HFF-Myc (cell line): ENCODE data around the gene MFNG.

Experiments used
- DNase-seq: peaks from one replicate; pipeline ENCODE4 v3.0.0-alpha.2; 2011; ENCODE audit warnings: low read depth; ENCODE audit errors: extremely low read depth
- H3K4me3 ChIP-seq: replicated peaks from 2 replicates; pipeline ENCODE4 v1.5.1; 2011; ENCODE audit warnings: low read depth, mild to moderate bottlenecking, control low read depth, low read length
- CTCF ChIP-seq: IDR thresholded peaks from 2 replicates; pipeline ENCODE4 v1.5.1; 2012; ENCODE audit warnings: mild to moderate bottlenecking, low read depth, low read length, control low read depth; ENCODE audit errors: missing control alignments

MFNG gene

GRCh38 chr22:37493979-37494378 lies 7.8 kb upstream of the MFNG start:
- no peak overlapping the region for H3K4me3 ChIP-seq
- no peak for DNase-seq
- TF ChIP-seq CTCF: no peak

DNA sequence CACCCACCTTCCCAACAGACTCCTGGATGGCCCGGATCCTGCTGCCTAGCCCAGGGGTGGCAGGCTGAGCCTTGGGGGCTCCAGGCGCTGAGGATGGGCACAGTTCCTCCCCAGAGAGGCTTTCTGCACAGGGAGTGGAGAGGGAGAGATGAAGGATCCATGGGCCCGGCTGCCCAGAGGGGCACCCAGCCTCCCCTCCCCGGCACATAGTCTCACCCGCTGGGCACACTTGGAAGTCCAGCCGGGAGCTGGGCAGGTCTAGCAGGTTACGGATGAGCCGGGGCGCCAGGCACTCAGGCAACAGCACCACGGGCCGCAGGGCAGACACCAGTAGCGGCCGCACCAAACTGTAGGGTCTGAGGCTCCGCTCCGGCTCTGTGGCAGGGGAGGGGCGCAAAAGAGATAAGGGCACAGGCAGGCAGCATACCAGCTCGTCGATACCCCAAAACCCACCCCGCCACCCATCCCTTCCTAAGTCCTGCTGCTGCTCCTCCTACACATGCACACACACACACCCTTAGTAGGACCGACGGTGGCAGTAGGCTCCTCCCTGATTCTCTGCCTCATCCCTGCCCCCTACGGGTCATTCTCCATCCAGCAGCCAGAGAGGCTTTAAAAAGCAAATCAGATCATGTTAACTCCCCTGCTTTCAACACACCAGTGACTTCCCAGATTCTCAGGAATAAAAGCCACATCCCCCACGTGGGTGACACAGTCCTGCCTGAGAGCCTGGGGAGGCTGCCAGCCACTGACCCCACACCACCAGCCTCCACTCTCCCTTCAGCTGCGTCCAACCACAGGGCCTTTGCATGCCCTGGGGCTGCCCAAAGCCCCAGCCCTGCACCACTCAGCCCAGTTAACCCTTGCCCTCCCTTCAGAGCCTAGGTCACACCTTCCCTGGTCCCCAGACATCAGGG lies 6.5 kb upstream of the MFNG start:
- H3K4me3 ChIP-seq: no peak overlapping the region
- peak; percentile 67 for TF ChIP-seq CTCF
- no peak for DNase-seq

GRCh38 chr22:37491559-37492427 lies 5.6 kb upstream of the MFNG start:
- H3K4me3 ChIP-seq: no peak overlapping the region
- DNase-seq: no peak
- no peak for TF ChIP-seq CTCF

GRCh38 chr22:37491106-37491505 lies 4.9 kb upstream of the MFNG start:
- DNase-seq: no peak
- no peak for TF ChIP-seq CTCF
- no peak overlapping the region for H3K4me3 ChIP-seq

DNA sequence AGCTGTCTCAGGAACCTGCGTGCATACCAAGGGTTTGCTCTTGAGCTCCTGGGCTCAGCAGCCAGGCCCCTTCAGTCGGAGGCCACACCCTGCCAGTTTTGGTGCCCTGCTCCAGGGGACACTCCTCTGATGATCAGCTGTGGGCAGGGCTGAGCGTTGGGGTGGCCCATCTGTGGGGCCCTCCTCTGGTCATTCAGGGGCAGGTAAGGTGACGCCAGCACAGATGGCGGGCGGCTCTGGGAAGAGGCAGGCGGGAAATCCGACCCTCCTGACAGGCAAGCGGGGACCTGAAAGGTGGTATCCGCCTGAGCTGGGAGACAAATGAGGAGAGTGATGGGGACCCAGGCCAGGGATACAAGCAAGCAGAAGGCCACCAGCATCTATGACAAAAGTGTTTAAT lies 3.8 kb upstream of the MFNG start:
- DNase-seq: no peak
- no peak for TF ChIP-seq CTCF
- no peak overlapping the region for H3K4me3 ChIP-seq

DNA sequence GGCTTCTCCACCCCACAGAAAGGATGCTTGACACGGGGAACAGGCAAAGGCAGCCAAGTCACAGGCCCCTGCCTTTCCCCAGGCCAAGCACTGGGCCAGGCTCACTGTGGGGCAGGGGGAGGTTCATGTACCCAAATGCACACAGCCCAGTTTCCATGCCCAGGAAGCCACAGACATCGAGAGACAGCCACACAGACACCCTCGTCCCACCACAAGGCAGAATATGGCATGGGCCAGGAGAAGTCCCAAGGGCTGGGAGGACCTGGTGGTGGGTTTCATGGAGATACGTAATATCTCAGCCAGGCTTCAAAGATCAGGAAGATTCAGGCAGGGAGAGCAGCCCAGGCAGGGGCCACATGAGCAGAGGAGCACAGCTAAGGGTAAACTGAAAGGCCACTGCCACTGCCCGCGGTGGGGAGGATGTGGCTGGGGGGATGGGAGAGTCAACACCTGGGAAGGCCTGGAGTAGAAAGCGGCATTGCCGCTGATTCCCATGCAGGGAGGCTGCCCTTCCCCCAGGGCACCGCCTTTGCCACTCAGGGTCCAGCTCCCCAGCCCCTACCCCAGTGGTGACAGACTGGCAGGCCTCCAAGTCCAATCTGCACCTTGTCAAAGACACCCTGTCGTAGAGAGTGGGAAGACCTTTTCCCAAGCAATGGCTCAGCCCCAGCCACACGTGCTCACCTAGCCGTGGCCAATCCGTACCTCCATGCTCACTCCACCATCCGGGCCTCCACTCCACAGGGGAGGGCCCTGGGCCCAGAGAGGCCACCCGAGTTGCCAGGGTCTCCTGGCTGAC lies 2.4 kb upstream of the MFNG start:
- no peak for DNase-seq
- no peak overlapping the region for H3K4me3 ChIP-seq
- no peak for TF ChIP-seq CTCF
